NCI-H128 (cell line): ENCODE measurements around the gene POU2AF2.
"Not testable (repeated sequence)": the region's sequence is repeated elsewhere in the genome, so short reads cannot be mapped to it uniquely, and the experiment has no call there.

Experiments used
- DNase-seq: peaks from one replicate; lab custom pipeline; 2025; ENCODE audit not compliant: unreplicated experiment; lab: John Stamatoyannopoulos, UW

The POU2AF2 gene

GRCh38 chr11:111253630-111254029 is 8.1 kb downstream of the POU2AF2 start:
- no peak for DNase-seq

GRCh38 chr11:111258046-111258445 is 12.5 kb downstream of the POU2AF2 start:
- no peak for DNase-seq

GRCh38 chr11:111259896-111260295 is 14.4 kb downstream of the POU2AF2 start:
- DNase-seq = no peak

GRCh38 chr11:111260811-111261210 is 15.3 kb downstream of the POU2AF2 start:
- DNase-seq = no peak

- DNase-seq = no peak
These were observed 19.1 kb downstream of the POU2AF2 start for GRCh38 chr11:111264646-111265045.

GRCh38 chr11:111265421-111265820 is 19.9 kb downstream of the POU2AF2 start:
- DNase-seq = no peak

- not testable (repeated sequence) for DNase-seq
These were observed 22.8 kb downstream of the POU2AF2 start for GRCh38 chr11:111268303-111268702.

GRCh38 chr11:111269146-111269868 is 23.8 kb downstream of the POU2AF2 start:
- no peak for DNase-seq

- no peak for DNase-seq
These were observed 26.9 kb downstream of the POU2AF2 start for GRCh38 chr11:111272420-111272819.

GRCh38 chr11:111282562-111283075 is 37.1 kb downstream of the POU2AF2 start:
- DNase-seq = no peak

GRCh38 chr11:111283945-111284481 is 38.5 kb downstream of the POU2AF2 start:
- DNase-seq = no peak

GRCh38 chr11:111285189-111286091 is 39.9 kb downstream of the POU2AF2 start:
- DNase-seq = no peak

- DNase-seq = no peak
These were observed 46.2 kb downstream of the POU2AF2 start for GRCh38 chr11:111291764-111292163.

GRCh38 chr11:111292408-111292807 is 46.9 kb downstream of the POU2AF2 start:
- DNase-seq = not testable (repeated sequence)

GRCh38 chr11:111296196-111296595 is 50.7 kb downstream of the POU2AF2 start:
- DNase-seq = no peak

GRCh38 chr11:111297696-111298095 is 52.2 kb downstream of the POU2AF2 start:
- DNase-seq = no peak

- DNase-seq = no peak
These were observed 53.0 kb downstream of the POU2AF2 start, which contains the start of gene POU2AF3 for GRCh38 chr11:111298413-111299100. Gene POU2AF3 (plus strand): TSS chr11:111298546. CDS start chr11:111298582, 36 bp downstream.

GRCh38 chr11:111299101-111300026 is 53.8 kb downstream of the POU2AF2 start:
- no peak for DNase-seq

- no peak for DNase-seq
These were observed 55.0 kb downstream of the POU2AF2 start for GRCh38 chr11:111300569-111300968.
